Skeletal muscle tissue (tissue), 1 donor: ENCODE data around the gene GABRB3. TPM values are rescaled to one million over a fixed set of nuclear protein-coding genes. Genes with fewer than 3 reads are reported as not detected.

Experiments used
- total RNA-seq: library from RNA; depleted of rRNA; stranded (reverse); fragments of >200 nt; gene quantifications from one replicate; pipeline ENCODE4 v1.2.3, GENCODE V29; 2014

GABRB3 gene
- total RNA-seq, 1 donor from 2014 or later: 0.52 TPM

Other genes starting within 250 kb of the GABRB3 start
- 1.6 TPM for gene GABRA5, start 94.0 kb upstream of the GABRB3 start, total RNA-seq
- under 0.01 TPM for gene GABRG3, start 198.1 kb upstream of the GABRB3 start, total RNA-seq